Endodermal cell (in vitro differentiated cells): ENCODE data around the gene KIF6. TPM values are rescaled to one million over a fixed set of nuclear protein-coding genes. Genes with fewer than 3 reads are reported as not detected.

ENCODE experiments used
- DNase-seq: peaks from one replicate; pipeline ENCODE4 v3.0.0-alpha.2; 2017
- H3K27ac ChIP-seq: 2 replicates; pipeline ENCODE4 v1.5.1; 2013; ENCODE audit warnings: mild to moderate bottlenecking, low read depth, low read length, moderate library complexity
- H3K27me3 ChIP-seq: 2 replicates; pipeline ENCODE4 v1.6.1; 2013; ENCODE audit warnings: mild to moderate bottlenecking, low read length, moderate library complexity; ENCODE audit not compliant: insufficient read depth, control insufficient read depth, poor library complexity, severe bottlenecking
- H3K36me3 ChIP-seq: 2 replicates; pipeline ENCODE4 v1.7.0; 2013; ENCODE audit warnings: mild to moderate bottlenecking, low read length, moderate library complexity; ENCODE audit not compliant: control insufficient read depth, insufficient read depth
- H3K4me1 ChIP-seq: one replicate; pipeline ENCODE4 v1.7.0; 2013; ENCODE audit warnings: low read length; ENCODE audit not compliant: control insufficient read depth, insufficient read depth
- H3K4me3 ChIP-seq: 2 replicates; pipeline ENCODE4 v1.5.1; 2013; ENCODE audit warnings: mild to moderate bottlenecking, low read length, moderate library complexity
- H3K9ac ChIP-seq: 2 replicates; pipeline ENCODE4 v1.6.1; 2013; ENCODE audit warnings: mild to moderate bottlenecking, low read length, moderate library complexity; ENCODE audit not compliant: poor library complexity, severe bottlenecking; ENCODE audit errors: extremely low read depth
- H3K9me3 ChIP-seq: 2 replicates; pipeline ENCODE4 v1.6.1; 2013; ENCODE audit warnings: mild to moderate bottlenecking, low read length, moderate library complexity; ENCODE audit not compliant: control insufficient read depth
- H3K27ac Mint-ChIP-seq: 2 replicates; pipeline ENCODE4 v1.8.0; 2020; ENCODE audit warnings: mixed read lengths
- H3K27me3 Mint-ChIP-seq: 2 replicates; pipeline ENCODE4 v1.8.0; 2021; ENCODE audit warnings: mild to moderate bottlenecking, mixed read lengths; ENCODE audit not compliant: insufficient read depth
- H3K36me3 Mint-ChIP-seq: 2 replicates; pipeline ENCODE4 v1.8.0; 2020; ENCODE audit warnings: low read depth, mixed read lengths
- H3K4me1 Mint-ChIP-seq: 2 replicates; pipeline ENCODE4 v1.8.0; 2020; ENCODE audit warnings: mixed read lengths
- H3K4me3 Mint-ChIP-seq: 2 replicates; pipeline ENCODE4 v1.8.0; 2020; ENCODE audit warnings: mild to moderate bottlenecking, moderate library complexity, mixed read lengths
- H3K9me3 Mint-ChIP-seq: 2 replicates; pipeline ENCODE4 v1.8.0; 2020; ENCODE audit warnings: mild to moderate bottlenecking, mixed read lengths
- WGBS, 2 experiments: methylation state at CpG; one replicate each; pipeline versions ENCODE4 v1.1.5 to v1.1.7; 2013; ENCODE audit warnings: missing lambda C conversion rate in 2 of 2, mixed read lengths in 1 of 2; ENCODE audit not compliant: insufficient coverage in 1 of 2, insufficient read length in 1 of 2; 5-methylcytosine and 5-hydroxymethylcytosine counted together
- total RNA-seq, 2 donors: library from RNA; stranded (reverse); fragmentation: NEBNext Ultra II Directional in 1 of 2; extraction: Animal tissue kit (Norgen Biotek cat#: 25700) in 1 of 2; gene quantifications; 2 replicates in 1 of 2; 3 replicates in 1 of 2; pipeline ENCODE4 v1.2.1, GENCODE V29; 2021
- TF ChIP-seq, protein P1 (sequence below): fragments of 200-600 bp; sonication (generic); conservative IDR thresholded peaks from 2 replicates; pipeline ENCODE4 v1.5.0; 2021; ENCODE audit warnings: antibody characterized with exemption, mild to moderate bottlenecking

The KIF6 gene
- total RNA-seq, 2 donors from 2014 or later = 0.62 to 1.1 TPM

- no peak overlapping the region for H3K4me3 ChIP-seq
- TF ChIP-seq, protein P1, sequence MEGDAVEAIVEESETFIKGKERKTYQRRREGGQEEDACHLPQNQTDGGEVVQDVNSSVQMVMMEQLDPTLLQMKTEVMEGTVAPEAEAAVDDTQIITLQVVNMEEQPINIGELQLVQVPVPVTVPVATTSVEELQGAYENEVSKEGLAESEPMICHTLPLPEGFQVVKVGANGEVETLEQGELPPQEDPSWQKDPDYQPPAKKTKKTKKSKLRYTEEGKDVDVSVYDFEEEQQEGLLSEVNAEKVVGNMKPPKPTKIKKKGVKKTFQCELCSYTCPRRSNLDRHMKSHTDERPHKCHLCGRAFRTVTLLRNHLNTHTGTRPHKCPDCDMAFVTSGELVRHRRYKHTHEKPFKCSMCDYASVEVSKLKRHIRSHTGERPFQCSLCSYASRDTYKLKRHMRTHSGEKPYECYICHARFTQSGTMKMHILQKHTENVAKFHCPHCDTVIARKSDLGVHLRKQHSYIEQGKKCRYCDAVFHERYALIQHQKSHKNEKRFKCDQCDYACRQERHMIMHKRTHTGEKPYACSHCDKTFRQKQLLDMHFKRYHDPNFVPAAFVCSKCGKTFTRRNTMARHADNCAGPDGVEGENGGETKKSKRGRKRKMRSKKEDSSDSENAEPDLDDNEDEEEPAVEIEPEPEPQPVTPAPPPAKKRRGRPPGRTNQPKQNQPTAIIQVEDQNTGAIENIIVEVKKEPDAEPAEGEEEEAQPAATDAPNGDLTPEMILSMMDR = no peak
- H3K9ac ChIP-seq = no peak overlapping the region
- Mint-ChIP-seq H3K27me3 (no peaks in the 10 kb centered on the region), H3K4me3 (no peak overlapping the region), H3K27ac (no peak overlapping the region), H3K4me1 (peaks cover 3% of the 10 kb centered on the region), H3K36me3 (no peaks in the 10 kb centered on the region), H3K9me3 (no peaks in the 10 kb centered on the region)
- WGBS, 2 experiments = 82 to 90% methylated on average over 4 of the region's 4 CpGs
- DNase-seq = no peak
- H3K27me3 ChIP-seq = no peaks in the 10 kb centered on the region
- no peak overlapping the region for H3K27ac ChIP-seq
- H3K9me3 ChIP-seq = no peaks in the 10 kb centered on the region
- H3K36me3 ChIP-seq = no peaks in the 10 kb centered on the region
- no peaks in the 10 kb centered on the region for H3K4me1 ChIP-seq
Observed at GRCh38 chr6:39770446-39770845, 45.2 kb upstream of the KIF6 start.

GRCh38 chr6:39769012-39769411 is 43.8 kb upstream of the KIF6 start:
- Histone ChIP-seq H3K36me3 (no peaks in the 10 kb centered on the region), H3K4me1 (no peaks in the 10 kb centered on the region), H3K27me3 (no peaks in the 10 kb centered on the region), H3K4me3 (no peak overlapping the region), H3K9me3 (no peaks in the 10 kb centered on the region), H3K27ac (no peak overlapping the region), H3K9ac (no peak overlapping the region)
- Mint-ChIP-seq H3K36me3 (no peaks in the 10 kb centered on the region), H3K9me3 (no peaks in the 10 kb centered on the region), H3K4me3 (no peak overlapping the region), H3K4me1 (peaks cover 3% of the 10 kb centered on the region), H3K27me3 (no peaks in the 10 kb centered on the region), H3K27ac (no peak overlapping the region)
- TF ChIP-seq, protein P1 = no peak
- no peak for DNase-seq
- 88 to 92% methylated on average over 1 to 5 of the region's 5 CpGs for WGBS, 2 experiments

DNA sequence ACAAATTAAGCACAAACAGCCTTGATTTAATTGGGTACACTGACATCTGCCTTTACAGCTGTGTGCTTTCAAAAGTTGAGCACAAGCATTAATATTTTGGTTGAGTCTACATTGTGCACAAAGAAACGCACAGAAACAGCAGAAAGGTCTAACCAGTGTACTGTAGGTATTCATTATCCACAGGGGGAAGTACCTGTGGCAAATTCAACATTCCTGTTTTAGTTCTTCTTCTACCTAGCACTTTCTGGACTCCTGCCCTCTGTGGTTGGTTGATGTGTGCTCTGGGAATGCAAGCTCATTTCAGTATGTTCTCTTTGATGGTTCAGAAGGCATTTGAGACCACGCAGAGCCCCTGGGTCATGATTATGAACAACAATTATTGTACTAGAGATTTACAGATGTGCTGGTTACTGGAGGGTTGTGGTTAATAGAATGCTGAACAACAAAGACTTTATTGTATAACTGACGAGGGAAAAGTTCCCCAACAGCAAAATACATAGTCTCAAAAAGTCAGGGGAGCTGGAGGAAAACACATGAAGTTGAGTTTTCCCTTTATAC is 40.4 kb upstream of the KIF6 start:
- Mint-ChIP-seq H3K27ac (no peak overlapping the region), H3K9me3 (no peaks in the 10 kb centered on the region), H3K4me3 (no peak overlapping the region), H3K4me1 (peaks cover 3% of the 10 kb centered on the region), H3K36me3 (no peaks in the 10 kb centered on the region), H3K27me3 (no peaks in the 10 kb centered on the region)
- Histone ChIP-seq H3K4me1 (no peaks in the 10 kb centered on the region), H3K9me3 (no peaks in the 10 kb centered on the region), H3K4me3 (no peak overlapping the region), H3K27ac (no peak overlapping the region), H3K9ac (no peak overlapping the region), H3K27me3 (no peaks in the 10 kb centered on the region), H3K36me3 (no peaks in the 10 kb centered on the region)
- TF ChIP-seq, protein P1 = no peak
- 88% methylated on average over 3 of the region's 3 CpGs; no CpG with 5 or more reads in 1 of the 2 experiments for WGBS, 2 experiments
- DNase-seq = no peak
